Effector memory CD8-positive, alpha-beta T cell (primary cell): Measurements from ENCODE around the gene AAGAB.

ENCODE experiments used
- ATAC-seq: fragments of 150-1000 bp; cut with Tn5 transposase; replicated peaks from 2 replicates; pipeline ENCODE4 v1.10.0; 2021; ENCODE audit warnings: mild to moderate bottlenecking, moderate library complexity
- DNase-seq, 3 experiments: peaks; one replicate each; pipeline ENCODE4 v3.0.0; 2021
- H3K27ac Mint-ChIP-seq, 2 donors: one replicate each; pipeline ENCODE4 v1.8.0; 2022; ENCODE audit warnings: mild to moderate bottlenecking in 2 of 2, mixed read lengths in 2 of 2, moderate library complexity in 2 of 2
- H3K27me3 Mint-ChIP-seq, 2 donors: one replicate each; pipeline ENCODE4 v1.8.0; 2022; ENCODE audit warnings: mixed read lengths in 2 of 2
- H3K36me3 Mint-ChIP-seq: one replicate; pipeline ENCODE4 v1.8.0; 2022; ENCODE audit warnings: mild to moderate bottlenecking, moderate library complexity, mixed read lengths; ENCODE audit not compliant: insufficient read depth
- H3K4me1 Mint-ChIP-seq, 2 donors: one replicate each; pipeline ENCODE4 v1.8.0; 2022; ENCODE audit warnings: low read depth in 2 of 2, mixed read lengths in 2 of 2
- H3K4me3 Mint-ChIP-seq, 2 donors: one replicate each; pipeline ENCODE4 v1.8.0; 2022; ENCODE audit warnings: mild to moderate bottlenecking in 2 of 2, mixed read lengths in 2 of 2, moderate library complexity in 2 of 2
- H3K9me3 Mint-ChIP-seq, 2 donors: one replicate each; pipeline ENCODE4 v1.8.0; 2022; ENCODE audit warnings: mixed read lengths in 2 of 2

Gene AAGAB

GRCh38 chr15:67186226-67186649 lies 68.2 kb downstream of the AAGAB start:
- peaks cover 75% of the 10 kb centered on the region for H3K36me3 Mint-ChIP-seq
- no peaks in the 10 kb centered on the region for H3K9me3 Mint-ChIP-seq
- ATAC-seq = no peak
- peaks cover 6 to 22% of the 10 kb centered on the region in 2 donors for H3K4me1 Mint-ChIP-seq
- H3K4me3 Mint-ChIP-seq = no peak overlapping the region
- H3K27ac Mint-ChIP-seq = peak overlapping the region; percentile 81 to 90
- H3K27me3 Mint-ChIP-seq = no peaks in the 10 kb centered on the region
- no peak for DNase-seq

- no peaks in the 10 kb centered on the region for H3K9me3 Mint-ChIP-seq
- peak in 2 of 3 experiments; percentile 20 to 32 for DNase-seq
- H3K4me3 Mint-ChIP-seq = no peak overlapping the region
- H3K27me3 Mint-ChIP-seq = no peaks in the 10 kb centered on the region
- peak; percentile 93 for ATAC-seq
- peak overlapping the region; percentile 81 to 90 for H3K27ac Mint-ChIP-seq
- peaks cover 6 to 22% of the 10 kb centered on the region in 2 donors for H3K4me1 Mint-ChIP-seq
- H3K36me3 Mint-ChIP-seq = peaks cover 71% of the 10 kb centered on the region
Observed at GRCh38 chr15:67185621-67186225, 68.7 kb downstream of the AAGAB start.

- Mint-ChIP-seq H3K4me1 (peaks cover 6 to 22% of the 10 kb centered on the region in 2 donors), H3K27ac (peak overlapping the region; percentile 62 to 90), H3K4me3 (no peak overlapping the region), H3K9me3 (no peaks in the 10 kb centered on the region), H3K27me3 (no peaks in the 10 kb centered on the region), H3K36me3 (peaks cover 71% of the 10 kb centered on the region)
- ATAC-seq (no peak), DNase-seq (no peak)
Observed at GRCh38 chr15:67185051-67185450, 69.4 kb downstream of the AAGAB start.

GRCh38 chr15:67184208-67184925 lies 70.1 kb downstream of the AAGAB start:
- Mint-ChIP-seq H3K4me1 (peaks cover 13 to 29% of the 10 kb centered on the region in 2 donors), H3K27ac (peak overlapping the region; percentile 62 to 90), H3K27me3 (no peaks in the 10 kb centered on the region), H3K36me3 (peaks cover 66% of the 10 kb centered on the region), H3K4me3 (no peak overlapping the region), H3K9me3 (no peaks in the 10 kb centered on the region)
- no peak for DNase-seq
- no peak for ATAC-seq

GRCh38 chr15:67183443-67184169 lies 70.9 kb downstream of the AAGAB start:
- Mint-ChIP-seq H3K36me3 (peaks cover 59% of the 10 kb centered on the region), H3K4me3 (no peak overlapping the region), H3K27me3 (no peaks in the 10 kb centered on the region), H3K27ac (peak overlapping the region; percentile 31 to 83), H3K9me3 (no peaks in the 10 kb centered on the region), H3K4me1 (peaks cover 17 to 30% of the 10 kb centered on the region in 2 donors)
- no peak for ATAC-seq
- no peak for DNase-seq

GRCh38 chr15:67181221-67181639 lies 73.2 kb downstream of the AAGAB start:
- DNase-seq (no peak), ATAC-seq (no peak)
- no peak overlapping the region for H3K27ac Mint-ChIP-seq
- H3K4me3 Mint-ChIP-seq = no peak overlapping the region
- no peaks in the 10 kb centered on the region for H3K27me3 Mint-ChIP-seq
- no peaks in the 10 kb centered on the region for H3K9me3 Mint-ChIP-seq
- peaks cover 21 to 24% of the 10 kb centered on the region in 2 donors for H3K4me1 Mint-ChIP-seq
- H3K36me3 Mint-ChIP-seq = peaks cover 48% of the 10 kb centered on the region

- no peaks in the 10 kb centered on the region for H3K9me3 Mint-ChIP-seq
- no peaks in the 10 kb centered on the region for H3K27me3 Mint-ChIP-seq
- no peak overlapping the region for H3K4me3 Mint-ChIP-seq
- DNase-seq = no peak
- H3K36me3 Mint-ChIP-seq = peaks cover 49% of the 10 kb centered on the region
- peak overlapping the region in 1 of 2 donors; percentile 87 for H3K27ac Mint-ChIP-seq
- no peak for ATAC-seq
- H3K4me1 Mint-ChIP-seq = peaks cover 23 to 26% of the 10 kb centered on the region in 2 donors
Observed at GRCh38 chr15:67180514-67181191, 73.8 kb downstream of the AAGAB start.

GRCh38 chr15:67180035-67180434 lies 74.4 kb downstream of the AAGAB start:
- Mint-ChIP-seq H3K27me3 (no peaks in the 10 kb centered on the region), H3K9me3 (no peaks in the 10 kb centered on the region), H3K27ac (peak overlapping the region; percentile 87 to 89), H3K4me1 (peaks cover 23 to 28% of the 10 kb centered on the region in 2 donors), H3K4me3 (no peak overlapping the region), H3K36me3 (peaks cover 43% of the 10 kb centered on the region)
- ATAC-seq (no peak), DNase-seq (no peak)

GRCh38 chr15:67179411-67179995 lies 75.0 kb downstream of the AAGAB start:
- no peaks in the 10 kb centered on the region for H3K9me3 Mint-ChIP-seq
- no peaks in the 10 kb centered on the region for H3K27me3 Mint-ChIP-seq
- H3K36me3 Mint-ChIP-seq = peaks cover 37% of the 10 kb centered on the region
- H3K4me1 Mint-ChIP-seq = peaks cover 23 to 31% of the 10 kb centered on the region in 2 donors
- H3K4me3 Mint-ChIP-seq = no peak overlapping the region
- H3K27ac Mint-ChIP-seq = peak overlapping the region; percentile 87 to 89
- ATAC-seq (no peak), DNase-seq (no peak)

- Mint-ChIP-seq H3K27me3 (no peaks in the 10 kb centered on the region), H3K9me3 (no peaks in the 10 kb centered on the region), H3K36me3 (peaks cover 39% of the 10 kb centered on the region), H3K4me3 (no peak overlapping the region), H3K4me1 (peaks cover 31 to 39% of the 10 kb centered on the region in 2 donors), H3K27ac (peak overlapping the region; percentile 32 to 89)
- no peak for DNase-seq
- no peak for ATAC-seq
Observed at GRCh38 chr15:67178569-67179210, 75.8 kb downstream of the AAGAB start.

GRCh38 chr15:67177752-67178151 lies 76.7 kb downstream of the AAGAB start:
- Mint-ChIP-seq H3K27me3 (no peaks in the 10 kb centered on the region), H3K4me3 (no peak overlapping the region), H3K36me3 (peaks cover 36% of the 10 kb centered on the region), H3K9me3 (no peaks in the 10 kb centered on the region), H3K4me1 (peaks cover 39 to 48% of the 10 kb centered on the region in 2 donors), H3K27ac (peak overlapping the region in 1 of 2 donors; percentile 89)
- DNase-seq = no peak
- no peak for ATAC-seq

- Mint-ChIP-seq H3K9me3 (no peaks in the 10 kb centered on the region), H3K4me1 (peaks cover 44 to 52% of the 10 kb centered on the region in 2 donors), H3K4me3 (no peak overlapping the region), H3K27ac (peak overlapping the region; percentile 61 to 89), H3K27me3 (no peaks in the 10 kb centered on the region), H3K36me3 (peaks cover 44% of the 10 kb centered on the region)
- no peak for ATAC-seq
- no peak for DNase-seq
Observed at GRCh38 chr15:67176195-67176971, 78.1 kb downstream of the AAGAB start.
